Uterus (tissue), 4 donors: ENCODE results near the gene GLIS1. TPM values are rescaled to one million over a fixed set of nuclear protein-coding genes. Genes with fewer than 3 reads are reported as not detected.

ENCODE experiments used
- DNase-seq, 2 donors: peaks; one replicate each; pipeline ENCODE4 v3.0.0-alpha.2; 2019 to 2020
- H3K27ac ChIP-seq, 2 donors: fragments of 200-600 bp; sonication (generic); 1 replicate in 1 of 2; 2 replicates in 1 of 2; pipeline ENCODE4 v1.5.1; 2016 to 2018
- H3K27me3 ChIP-seq, 2 donors: fragments of 200-600 bp; sonication (generic); one replicate each; pipeline ENCODE4 v1.5.1; 2018 to 2019; ENCODE audit warnings: control low read depth in 1 of 2
- H3K36me3 ChIP-seq, 2 donors: fragments of 200-600 bp; sonication (generic); one replicate each; pipeline ENCODE4 v1.5.1; 2019; ENCODE audit warnings: control low read depth in 1 of 2
- H3K4me1 ChIP-seq, 2 donors: fragments of 200-600 bp; sonication (generic); one replicate each; pipeline ENCODE4 v1.5.1; 2018 to 2019; ENCODE audit warnings: control low read depth in 1 of 2
- H3K4me3 ChIP-seq, 2 donors: fragments of 200-600 bp; sonication (generic); 1 replicate in 1 of 2; 2 replicates in 1 of 2; pipeline ENCODE4 v1.5.1; 2018 to 2019; ENCODE audit warnings: mild to moderate bottlenecking in 1 of 2
- H3K9me3 ChIP-seq, 2 donors: fragments of 200-600 bp; sonication (generic); one replicate each; pipeline ENCODE4 v1.5.1; 2019; ENCODE audit warnings: control low read depth in 1 of 2
- CTCF ChIP-seq, 4 experiments: fragments of 200-600 bp in 2 of 4; fragments of 450-650 bp in 2 of 4; sonication (generic) in 2 of 4; IDR thresholded peaks; one replicate each; pipeline ENCODE4 v1.5.1; 2016 to 2019; ENCODE audit warnings: antibody characterized with exemption in 4 of 4, mild to moderate bottlenecking in 2 of 4, moderate library complexity in 1 of 4
- POLR2A ChIP-seq, 2 donors: fragments of 450-650 bp; IDR thresholded peaks; one replicate each; pipeline ENCODE4 v1.6.1; 2016; ENCODE audit warnings: antibody characterized with exemption in 2 of 2, mild to moderate bottlenecking in 1 of 2, moderate library complexity in 1 of 2
- intact Hi-C: fragments of 100-400 bp; cut with DNase I; formaldehyde crosslinking; loops from one replicate; pipeline ENCODE4 v1.15.1; 2023; ENCODE audit warnings: low total_unique reads
- total RNA-seq, 4 donors: library from RNA; depleted of rRNA in 3 of 4; stranded (reverse); fragments of >200 nt in 3 of 4; gene quantifications; one replicate each; pipeline versions ENCODE4 v1.1.0 to v1.2.4, GENCODE V29; 2014 to 2023
- donor health status: DM: yes; HTN: yes; CAD: no.

Gene GLIS1
- total RNA-seq, 4 donors from 2014 or later = 0.21 to 1.0 TPM; not detected in 2

- intact Hi-C loops = no loop called here
- no peaks in the 10 kb centered on the region for H3K4me1 ChIP-seq
- no peaks in the 10 kb centered on the region for H3K36me3 ChIP-seq
- no peak for TF ChIP-seq CTCF (IDR thresholded peaks at IDR 0.05)
- no peak for TF ChIP-seq POLR2A (IDR thresholded peaks at IDR 0.05)
- no peak overlapping the region for H3K4me3 ChIP-seq
- no peak overlapping the region for H3K27ac ChIP-seq
- no peak for DNase-seq
- no peaks in the 10 kb centered on the region for H3K9me3 ChIP-seq
- no peaks in the 10 kb centered on the region for H3K27me3 ChIP-seq
Observed at GRCh38 chr1:53501065-53502005, 237.6 kb downstream of the GLIS1 start.

DNA sequence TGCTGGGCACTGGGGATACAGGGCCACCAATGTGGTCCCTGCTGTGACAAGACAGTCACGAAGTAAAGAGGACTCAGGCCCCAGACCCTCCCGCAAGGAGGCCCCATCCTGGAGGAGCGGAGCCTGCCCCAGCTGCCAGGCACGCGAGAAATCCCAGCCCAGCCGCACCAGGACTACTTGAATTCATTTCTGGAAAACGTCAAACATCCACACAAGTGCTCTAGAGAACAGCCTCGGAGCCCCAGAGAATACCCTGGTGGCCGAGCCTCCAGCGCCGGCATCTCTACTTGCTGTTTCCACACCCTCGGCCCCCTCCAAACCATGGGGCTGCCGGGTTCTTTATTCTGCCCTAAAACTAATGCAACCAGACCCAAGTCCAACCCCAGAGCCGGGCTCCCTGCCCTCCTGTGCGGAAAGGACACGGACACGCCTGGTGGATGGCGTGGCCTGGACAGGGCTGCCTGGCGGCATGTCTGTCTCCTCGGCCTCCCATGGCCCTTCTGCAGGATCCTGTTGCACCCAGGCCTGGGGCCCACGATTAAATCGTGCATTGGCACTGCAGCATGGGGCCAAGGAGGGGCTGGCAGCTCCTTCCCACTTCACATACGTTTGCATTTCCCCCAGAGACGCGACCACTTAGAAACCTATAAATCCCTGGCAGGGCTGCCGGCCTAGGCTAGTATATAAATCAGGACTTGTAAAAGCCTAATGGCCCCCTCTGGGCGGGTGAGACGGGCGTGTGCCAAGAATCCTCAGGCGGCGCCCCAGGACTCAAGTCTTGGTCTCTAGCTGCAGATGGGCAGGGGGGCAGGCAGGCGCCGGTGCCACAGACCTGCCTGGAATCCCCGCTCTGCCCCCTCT lies 238.5 kb downstream of the GLIS1 start:
- Histone ChIP-seq H3K36me3 (no peaks in the 10 kb centered on the region), H3K4me3 (no peak overlapping the region), H3K4me1 (no peaks in the 10 kb centered on the region), H3K27ac (no peak overlapping the region), H3K27me3 (no peaks in the 10 kb centered on the region), H3K9me3 (no peaks in the 10 kb centered on the region)
- intact Hi-C loops = no loop called here
- TF ChIP-seq CTCF (IDR thresholded peaks at IDR 0.05) (no peak), POLR2A (IDR thresholded peaks at IDR 0.05) (no peak)
- no peak for DNase-seq

DNA sequence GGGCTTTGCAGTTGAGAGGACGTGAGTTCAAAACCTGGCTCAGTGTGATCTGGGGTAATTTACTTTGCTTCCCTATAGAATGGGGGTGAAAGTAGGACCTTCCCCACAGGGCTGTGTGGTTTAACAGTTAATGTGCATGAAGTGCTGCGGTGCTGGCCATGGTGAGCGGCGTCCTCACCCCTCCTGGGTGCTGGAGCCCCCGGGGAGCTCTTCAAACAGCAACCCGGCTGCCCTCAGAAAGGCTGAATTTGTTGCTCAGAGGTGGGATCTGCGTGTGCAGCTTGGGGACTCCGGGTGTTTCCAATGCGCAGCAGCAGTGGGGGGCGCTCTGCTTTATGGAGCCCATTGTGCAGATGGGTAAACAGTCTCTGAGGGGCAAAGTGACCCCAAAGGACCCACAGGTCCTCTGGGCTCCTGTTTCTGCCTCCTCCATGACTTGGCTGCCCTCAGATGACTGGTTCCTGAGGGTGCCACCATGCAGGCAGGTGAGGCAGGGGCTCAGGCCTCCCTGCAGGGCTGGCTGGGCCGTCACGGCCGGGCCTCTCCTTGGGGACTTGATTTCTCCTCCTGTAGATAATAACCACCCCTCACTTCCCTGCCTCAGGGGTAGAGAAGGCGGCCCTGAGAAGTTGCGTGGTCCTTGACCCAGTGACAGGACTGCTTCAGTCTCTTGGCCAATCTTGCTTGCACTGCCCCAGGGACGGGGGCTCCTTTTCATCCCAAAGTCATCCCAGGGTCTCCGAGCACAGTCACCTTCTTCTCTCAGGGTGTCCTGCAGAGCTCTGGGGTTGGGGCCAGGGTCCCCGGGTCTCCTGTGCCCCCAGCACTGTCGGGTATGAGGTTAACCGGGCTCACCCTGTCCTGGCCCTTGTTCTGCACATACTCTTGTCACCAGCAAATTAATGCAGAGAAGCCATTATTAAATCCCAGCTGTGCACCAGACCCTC lies 239.4 kb downstream of the GLIS1 start:
- H3K27me3 ChIP-seq = no peaks in the 10 kb centered on the region
- DNase-seq = no peak
- H3K4me3 ChIP-seq = no peak overlapping the region
- H3K9me3 ChIP-seq = no peaks in the 10 kb centered on the region
- H3K36me3 ChIP-seq = no peaks in the 10 kb centered on the region
- no peak overlapping the region for H3K27ac ChIP-seq
- intact Hi-C loops = no loop called here
- H3K4me1 ChIP-seq = no peaks in the 10 kb centered on the region
- no peak for TF ChIP-seq CTCF (IDR thresholded peaks at IDR 0.05)
- TF ChIP-seq POLR2A (IDR thresholded peaks at IDR 0.05) = no peak

DNA sequence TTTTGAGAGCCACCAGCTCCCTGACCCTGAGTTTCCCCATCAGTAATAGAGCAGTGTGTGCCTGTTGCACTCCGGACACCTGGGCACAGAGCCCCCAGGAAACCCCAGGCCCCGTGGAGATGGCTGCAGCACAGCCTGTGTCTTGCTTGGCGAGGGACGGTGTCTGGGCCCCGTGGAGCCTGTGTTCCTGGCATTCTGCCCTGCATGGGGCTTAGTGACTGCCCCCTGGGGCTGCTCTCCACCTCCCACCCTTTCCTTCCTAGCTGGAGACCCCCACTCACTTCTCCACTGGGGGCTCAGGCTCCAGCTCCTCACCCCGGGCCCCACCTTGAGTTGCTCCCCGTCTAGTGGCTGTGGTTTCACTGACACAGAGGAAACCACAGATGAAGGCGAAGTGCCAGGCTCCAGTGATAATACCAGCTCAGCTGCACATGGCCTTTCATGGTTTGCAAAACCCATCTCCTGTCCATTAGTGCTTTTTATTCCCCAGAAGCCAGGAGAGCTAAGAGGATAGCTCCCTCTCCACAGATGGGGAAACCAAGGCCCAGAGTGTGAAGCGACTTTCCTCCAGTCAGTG lies 240.3 kb downstream of the GLIS1 start:
- Histone ChIP-seq H3K27ac (no peak overlapping the region), H3K4me1 (no peaks in the 10 kb centered on the region), H3K9me3 (no peaks in the 10 kb centered on the region), H3K27me3 (no peaks in the 10 kb centered on the region), H3K36me3 (no peaks in the 10 kb centered on the region), H3K4me3 (no peak overlapping the region)
- intact Hi-C loops = no loop called here
- TF ChIP-seq POLR2A (IDR thresholded peaks at IDR 0.05) (no peak), CTCF (IDR thresholded peaks at IDR 0.05) (no peak)
- DNase-seq = no peak
